COLO668 (cell line): Measurements from ENCODE around the gene PPP1R14C.

Experiments
- DNase-seq: peaks from one replicate; lab custom pipeline; 2025; ENCODE audit not compliant: unreplicated experiment; lab: John Stamatoyannopoulos, UW

The PPP1R14C gene

GRCh38 chr6:150142670-150143515, at the start of gene PPP1R14C:
PPP1R14C (plus strand) TSS chr6:150143044; CDS start chr6:150143193, 149 bp downstream.
- peak; percentile 74 for DNase-seq

- DNase-seq = no peak
Observed at GRCh38 chr6:150093397-150093796, 49.4 kb upstream of the PPP1R14C start.

- no peak for DNase-seq
Observed at GRCh38 chr6:150098155-150098554, 44.7 kb upstream of the PPP1R14C start.

GRCh38 chr6:150099546-150099945, 43.3 kb upstream of the PPP1R14C start:
- DNase-seq = no peak

GRCh38 chr6:150099953-150100352, 42.9 kb upstream of the PPP1R14C start:
- no peak for DNase-seq

- no peak for DNase-seq
Observed at GRCh38 chr6:150100745-150101144, 42.1 kb upstream of the PPP1R14C start.

- DNase-seq = no peak
Observed at GRCh38 chr6:150102750-150103270, 40.0 kb upstream of the PPP1R14C start.

GRCh38 chr6:150112233-150112632, 30.6 kb upstream of the PPP1R14C start:
- DNase-seq = no peak

GRCh38 chr6:150115769-150116168, 27.1 kb upstream of the PPP1R14C start:
- no peak for DNase-seq

GRCh38 chr6:150116200-150116800, 26.5 kb upstream of the PPP1R14C start:
- DNase-seq = no peak

GRCh38 chr6:150118203-150118602, 24.6 kb upstream of the PPP1R14C start:
- DNase-seq = peak; percentile 48

- DNase-seq = peak; percentile 74
Observed at GRCh38 chr6:150118627-150119026, 24.2 kb upstream of the PPP1R14C start.

GRCh38 chr6:150119173-150119572, 23.7 kb upstream of the PPP1R14C start:
- DNase-seq = peak; percentile 24

- DNase-seq = no peak
Observed at GRCh38 chr6:150123645-150124044, 19.2 kb upstream of the PPP1R14C start.

- DNase-seq = no peak
Observed at GRCh38 chr6:150124235-150124634, 18.6 kb upstream of the PPP1R14C start.

GRCh38 chr6:150126641-150127291, 16.1 kb upstream of the PPP1R14C start:
- DNase-seq = no peak

- DNase-seq = no peak
Observed at GRCh38 chr6:150128425-150128824, 14.4 kb upstream of the PPP1R14C start.

- no peak for DNase-seq
Observed at GRCh38 chr6:150129616-150130505, 13.0 kb upstream of the PPP1R14C start.

GRCh38 chr6:150133686-150134085, 9.2 kb upstream of the PPP1R14C start:
- no peak for DNase-seq

- DNase-seq = no peak
Observed at GRCh38 chr6:150134280-150134920, 8.4 kb upstream of the PPP1R14C start.
